Testis (tissue), 3 donors: Measurements from ENCODE around the gene LSM11. TPM values are rescaled to one million over a fixed set of nuclear protein-coding genes. Genes with fewer than 3 reads are reported as not detected.

Experiments used
- DNase-seq: peaks from one replicate; pipeline ENCODE4 v3.0.0-alpha.2; 2019
- H3K27ac ChIP-seq, 2 donors: fragments of 200-600 bp; sonication (generic); one replicate each; pipeline ENCODE4 v1.5.1; 2019
- H3K27me3 ChIP-seq: fragments of 200-600 bp; sonication (generic); one replicate; pipeline ENCODE4 v1.5.1; 2019
- H3K36me3 ChIP-seq: fragments of 200-600 bp; sonication (generic); one replicate; pipeline ENCODE4 v1.5.1; 2017; ENCODE audit warnings: low read depth; ENCODE audit errors: missing control alignments
- H3K4me1 ChIP-seq: fragments of 200-600 bp; sonication (generic); one replicate; pipeline ENCODE4 v1.5.1; 2019
- H3K4me3 ChIP-seq, 2 donors: fragments of 200-600 bp; sonication (generic); one replicate each; pipeline ENCODE4 v1.5.1; 2017 to 2019
- H3K9me3 ChIP-seq: fragments of 200-600 bp; sonication (generic); one replicate; pipeline ENCODE4 v1.5.1; 2017
- CTCF ChIP-seq, 3 experiments: fragments of 450-650 bp in 2 of 3; fragments of 200-600 bp in 1 of 3; sonication (generic) in 1 of 3; IDR thresholded peaks; one replicate each; pipeline ENCODE4 v1.5.1; 2016 to 2019; ENCODE audit warnings: antibody characterized with exemption in 3 of 3, mild to moderate bottlenecking in 2 of 3, moderate library complexity in 1 of 3
- POLR2A ChIP-seq: fragments of 450-650 bp; IDR thresholded peaks from one replicate; pipeline ENCODE4 v1.6.1; 2017; ENCODE audit warnings: antibody characterized with exemption, mild to moderate bottlenecking, moderate library complexity
- WGBS, 2 donors: methylation state at CpG; one replicate each; pipeline ENCODE4 v1.1.5; 2018; 5-methylcytosine and 5-hydroxymethylcytosine counted together
- intact Hi-C: fragments of 100-400 bp; cut with DNase I; formaldehyde crosslinking; loops from one replicate; pipeline ENCODE4 v1.15.1; 2023; ENCODE audit warnings: low total_unique reads
- polyA plus RNA-seq: library from polyadenylated mRNA; stranded (reverse); fragments of 350-450 nt; fragmentation: Illumina TruSeq; extraction: RNeasy Lipid Tissue Mini Kit (QIAGEN cat#74804); gene quantifications from one replicate; pipeline ENCODE4 v1.2.3, GENCODE V29; 2014; ENCODE audit warnings: low read depth, low replicate concordance; ENCODE audit not compliant: insufficient read depth
- small RNA-seq, 2 donors: library from RNA; depleted of rRNA; stranded (forward); fragments of <200 nt; gene quantifications; one replicate each; pipeline ENCODE3, GENCODE V24; 2016
- total RNA-seq, 2 donors: library from RNA; depleted of rRNA; stranded (reverse); fragments of >200 nt; gene quantifications; one replicate each; pipeline ENCODE4 v1.2.3, GENCODE V29; 2016

The LSM11 gene
- total and polyA plus RNA-seq, 3 donors from 2014 or later: 7.7 to 9.8 (median 9.5) TPM

GRCh38 chr5:157800137-157800536 lies 56.6 kb downstream of the LSM11 start:
- Histone ChIP-seq H3K4me1 (no peaks in the 10 kb centered on the region), H3K36me3 (no peaks in the 10 kb centered on the region), H3K4me3 (no peak overlapping the region), H3K9me3 (no peaks in the 10 kb centered on the region), H3K27me3 (no peaks in the 10 kb centered on the region), H3K27ac (no peak overlapping the region)
- 85 to 86% methylated on average over 1 of the region's 1 CpG for WGBS, 2 donors
- no peak for TF ChIP-seq CTCF (IDR thresholded peaks at IDR 0.05)
- TF ChIP-seq POLR2A: no peak
- no peak for DNase-seq
- intact Hi-C loops: no loop called here

GRCh38 chr5:157802736-157803135 lies 59.2 kb downstream of the LSM11 start:
- 95 to 97% methylated on average over 6 of the region's 6 CpGs for WGBS, 2 donors
- no peaks in the 10 kb centered on the region for H3K27me3 ChIP-seq
- no peaks in the 10 kb centered on the region for H3K36me3 ChIP-seq
- no peaks in the 10 kb centered on the region for H3K9me3 ChIP-seq
- H3K27ac ChIP-seq: no peak overlapping the region
- intact Hi-C loops: no loop called here
- H3K4me1 ChIP-seq: no peaks in the 10 kb centered on the region
- no peak overlapping the region for H3K4me3 ChIP-seq
- DNase-seq: no peak
- TF ChIP-seq POLR2A: no peak

- H3K9me3 ChIP-seq: no peaks in the 10 kb centered on the region
- WGBS, 2 donors: 68% methylated on average over 2 of the region's 2 CpGs
- peaks cover 5% of the 10 kb centered on the region for H3K4me1 ChIP-seq
- H3K27me3 ChIP-seq: no peaks in the 10 kb centered on the region
- H3K27ac ChIP-seq: no peak overlapping the region
- no peaks in the 10 kb centered on the region for H3K36me3 ChIP-seq
- TF ChIP-seq CTCF (IDR thresholded peaks at IDR 0.05): no peak
- no peak for TF ChIP-seq POLR2A
- no peak for DNase-seq
- intact Hi-C loops: no loop called here
- H3K4me3 ChIP-seq: no peak overlapping the region
Measured at GRCh38 chr5:157808043-157808442, 64.5 kb downstream of the LSM11 start.

Small RNA genes within 50 kb of the gene (small RNA-seq; reads per million reads assigned to genes)
- gene AC026407.1 (0 reads per million in 2 donors), gene RNU6-260P (0 reads per million in 2 donors)

Other genes starting within 250 kb of the LSM11 start
- gene ADAM19, start 167.9 kb upstream of the LSM11 start, total RNA-seq: 1 to 10 TPM; 4.5 to 4.9 TPM
- gene ADAM19, start 167.9 kb upstream of the LSM11 start, polyA plus RNA-seq: 3.1 TPM
- 10 to 100 TPM; 47.7 to 83.9 TPM for gene SOX30, start 91.3 kb upstream of the LSM11 start, total RNA-seq
- gene SOX30, start 91.3 kb upstream of the LSM11 start, polyA plus RNA-seq: 197 TPM
- gene C5orf52, start 72.2 kb upstream of the LSM11 start, total RNA-seq: 10 to 100 TPM; 13.9 to 62.0 TPM
- 35.0 TPM for gene C5orf52, start 72.2 kb upstream of the LSM11 start, polyA plus RNA-seq
- gene THG1L, start 12.3 kb upstream of the LSM11 start, total RNA-seq: 10 to 100 TPM; 11.9 to 18.1 TPM
- gene THG1L, start 12.3 kb upstream of the LSM11 start, polyA plus RNA-seq: 14.0 TPM
- 10 to 100 TPM; 84.9 to 93.7 TPM for gene CLINT1, start 115.4 kb downstream of the LSM11 start, total RNA-seq
- 45.4 TPM for gene CLINT1, start 115.4 kb downstream of the LSM11 start, polyA plus RNA-seq